WTC11 (cell line): Measurements from ENCODE around the gene TAF7. TPM values are rescaled to one million over a fixed set of nuclear protein-coding genes. Genes with fewer than 3 reads are reported as not detected.

Experiments
- ATAC-seq: fragments of 200-7000 bp; cut with Tn5 transposase; 2 replicates; pipeline ENCODE4 v1.10.0; 2021; ENCODE audit warnings: mild to moderate bottlenecking, moderate library complexity
- Bru-seq: library from RNA; stranded (reverse); fragments of 400-500 nt; gene quantifications from one replicate; lab custom pipeline; 2021; lab: Mats Ljungman, UMichigan
- CTCF ChIA-PET: fragments of 300-600 bp; sonication (Branson Sonifier 250); formaldehyde crosslinking; loops from one replicate; lab custom pipeline; 2021; ENCODE audit warnings: antibody characterized with exemption; lab: Charles Lee
- POLR2A ChIA-PET: fragments of 350-600 bp; sonication (Branson Sonifier 250); formaldehyde crosslinking; loops from one replicate; lab custom pipeline; 2021; ENCODE audit warnings: antibody characterized with exemption; lab: Charles Lee
- DNase-seq: peaks from one replicate; pipeline ENCODE4 v3.0.0; 2021; ENCODE audit warnings: low spot score
- H3K27ac Mint-ChIP-seq: 2 replicates; pipeline ENCODE4 v1.8.0; 2021; ENCODE audit warnings: mixed read lengths
- H3K27me3 Mint-ChIP-seq: 2 replicates; pipeline ENCODE4 v1.8.0; 2021; ENCODE audit warnings: low read depth, mild to moderate bottlenecking, moderate library complexity, mixed read lengths
- H3K36me3 Mint-ChIP-seq: 2 replicates; pipeline ENCODE4 v1.8.0; 2021; ENCODE audit warnings: mixed read lengths
- H3K4me1 Mint-ChIP-seq: 2 replicates; pipeline ENCODE4 v1.8.0; 2022; ENCODE audit warnings: mixed read lengths
- H3K4me3 Mint-ChIP-seq: 2 replicates; pipeline ENCODE4 v1.8.0; 2021; ENCODE audit warnings: mild to moderate bottlenecking, moderate library complexity, mixed read lengths
- H3K9me3 Mint-ChIP-seq: 2 replicates; pipeline ENCODE4 v1.8.0; 2021; ENCODE audit warnings: mixed read lengths
- CBFB ChIP-seq: sonication (generic); formaldehyde crosslinking; IDR thresholded peaks from 2 replicates; pipeline ENCODE4 v1.8.1; 2022; ENCODE audit warnings: mild to moderate bottlenecking, low read depth, missing genetic modification reagents
- E2F5 ChIP-seq: sonication (generic); formaldehyde crosslinking; IDR thresholded peaks from 2 replicates; pipeline ENCODE4 v1.8.1; 2022; ENCODE audit warnings: mild to moderate bottlenecking, moderate library complexity, missing genetic modification reagents
- ELF4 ChIP-seq: sonication (generic); formaldehyde crosslinking; IDR thresholded peaks from 2 replicates; pipeline ENCODE4 v1.8.1; 2022; ENCODE audit warnings: low read depth, mild to moderate bottlenecking, moderate library complexity, missing genetic modification reagents
- ETV6 ChIP-seq: sonication (generic); formaldehyde crosslinking; IDR thresholded peaks from 2 replicates; pipeline ENCODE4 v1.8.1; 2022; ENCODE audit warnings: mild to moderate bottlenecking, missing genetic modification reagents
- HMGA2 ChIP-seq: fragments of 250-450 bp; sonication (Bioruptor Pico); IDR thresholded peaks from 2 replicates; pipeline ENCODE4 v1.4.0; 2021; ENCODE audit warnings: mild to moderate bottlenecking, moderate library complexity
- HMGXB4 ChIP-seq: sonication (generic); formaldehyde crosslinking; IDR thresholded peaks from 2 replicates; pipeline ENCODE4 v1.8.1; 2023; ENCODE audit warnings: mild to moderate bottlenecking, moderate library complexity, missing genetic modification reagents
- JUN ChIP-seq: sonication (generic); formaldehyde crosslinking; IDR thresholded peaks from 2 replicates; pipeline ENCODE4 v1.8.0; 2023; ENCODE audit warnings: mild to moderate bottlenecking, missing genetic modification reagents
- KAT7 ChIP-seq: sonication (generic); formaldehyde crosslinking; IDR thresholded peaks from 2 replicates; pipeline ENCODE4 v1.8.1; 2023; ENCODE audit warnings: missing genetic modification reagents, mild to moderate bottlenecking, borderline replicate concordance
- MAX ChIP-seq: sonication (generic); formaldehyde crosslinking; IDR thresholded peaks from 2 replicates; pipeline ENCODE4 v1.8.0; 2022; ENCODE audit warnings: mild to moderate bottlenecking, missing genetic modification reagents
- MYBL2 ChIP-seq: sonication (generic); formaldehyde crosslinking; IDR thresholded peaks from 2 replicates; pipeline ENCODE4 v1.8.1; 2023; ENCODE audit warnings: mild to moderate bottlenecking, moderate library complexity, missing genetic modification reagents
- NFE2L1 ChIP-seq: sonication (generic); formaldehyde crosslinking; IDR thresholded peaks from 2 replicates; pipeline ENCODE4 v1.8.1; 2023; ENCODE audit warnings: missing genetic modification reagents
- NR1H2 ChIP-seq: sonication (generic); formaldehyde crosslinking; IDR thresholded peaks from 2 replicates; pipeline ENCODE4 v1.9.0; 2021; ENCODE audit warnings: mild to moderate bottlenecking, moderate library complexity, missing genetic modification reagents
- NR2C2 ChIP-seq: sonication (generic); formaldehyde crosslinking; IDR thresholded peaks from 2 replicates; pipeline ENCODE4 v1.8.0; 2022; ENCODE audit warnings: mild to moderate bottlenecking, missing genetic modification reagents
- PREB ChIP-seq: sonication (generic); formaldehyde crosslinking; IDR thresholded peaks from 2 replicates; pipeline ENCODE4 v1.8.1; 2022; ENCODE audit warnings: mild to moderate bottlenecking, missing genetic modification reagents, moderate library complexity, borderline replicate concordance
- RELA ChIP-seq: sonication (generic); formaldehyde crosslinking; IDR thresholded peaks from 2 replicates; pipeline ENCODE4 v1.8.1; 2022; ENCODE audit warnings: missing genetic modification reagents, mild to moderate bottlenecking, borderline replicate concordance
- RORB ChIP-seq: fragments of 250-450 bp; sonication (Bioruptor Pico); IDR thresholded peaks from 2 replicates; pipeline ENCODE4 v1.9.0; 2021; ENCODE audit warnings: mild to moderate bottlenecking
- SMAD3 ChIP-seq: sonication (generic); formaldehyde crosslinking; IDR thresholded peaks from 2 replicates; pipeline ENCODE4 v1.8.0; 2022; ENCODE audit warnings: missing genetic modification reagents, mild to moderate bottlenecking, borderline replicate concordance
- SOX15 ChIP-seq: fragments of 250-450 bp; sonication (Bioruptor Pico); IDR thresholded peaks from 2 replicates; pipeline ENCODE4 v1.9.0; 2021; ENCODE audit warnings: mild to moderate bottlenecking
- SP1 ChIP-seq: sonication (generic); formaldehyde crosslinking; conservative IDR thresholded peaks from 2 replicates; pipeline ENCODE4 v1.8.1; 2022; ENCODE audit warnings: missing genetic modification reagents
- TEAD1 ChIP-seq: sonication (generic); formaldehyde crosslinking; IDR thresholded peaks from 2 replicates; pipeline ENCODE4 v1.8.0; 2022; ENCODE audit warnings: mild to moderate bottlenecking, missing genetic modification reagents
- TEAD4 ChIP-seq: sonication (generic); formaldehyde crosslinking; IDR thresholded peaks from 2 replicates; pipeline ENCODE4 v1.8.0; 2022; ENCODE audit warnings: mild to moderate bottlenecking, missing genetic modification reagents
- TP53 ChIP-seq: sonication (generic); formaldehyde crosslinking; IDR thresholded peaks from 2 replicates; pipeline ENCODE4 v1.8.1; 2023; ENCODE audit warnings: mild to moderate bottlenecking, missing genetic modification reagents
- ZBTB43 ChIP-seq: sonication (generic); formaldehyde crosslinking; IDR thresholded peaks from 2 replicates; pipeline ENCODE4 v1.8.1; 2023; ENCODE audit warnings: mild to moderate bottlenecking, missing genetic modification reagents
- ZMAT4 ChIP-seq: fragments of 250-450 bp; sonication (Bioruptor Pico); IDR thresholded peaks from 2 replicates; pipeline ENCODE4 v1.9.0; 2021; ENCODE audit warnings: mild to moderate bottlenecking
- ZNF121 ChIP-seq: sonication (generic); formaldehyde crosslinking; IDR thresholded peaks from 2 replicates; pipeline ENCODE4 v1.8.0; 2023; ENCODE audit warnings: missing genetic modification reagents
- ZNF232 ChIP-seq: sonication (generic); formaldehyde crosslinking; IDR thresholded peaks from 2 replicates; pipeline ENCODE4 v1.8.0; 2022; ENCODE audit warnings: mild to moderate bottlenecking, missing genetic modification reagents
- ZNF425 ChIP-seq: fragments of 250-450 bp; sonication (Bioruptor Pico); conservative IDR thresholded peaks from 2 replicates; pipeline ENCODE4 v1.9.0; 2021; ENCODE audit warnings: mild to moderate bottlenecking
- long read RNA-seq, 3 experiments: library from RNA in 1 of 3; library from capped mRNA in 1 of 3; library from polyadenylated mRNA in 1 of 3; unstranded in 2 of 3; stranded (forward) in 1 of 3; transcript quantifications; one replicate each; pipeline ENCODE4 v2.0.0, GENCODE V29; 2021
- total RNA-seq: library from RNA; stranded (reverse); gene quantifications from 3 replicates; pipeline ENCODE4 v1.2.3, GENCODE V29; 2021

The TAF7 gene
- total RNA-seq: 87.8 to 96.2 TPM (median 90.1 TPM) in 3 replicates
- Bru-seq, nascent RNA: percentile 99 among the genes with signal in this experiment
- long read RNA-seq, experiment 1, transcript TAF7-201 (1 exons, 2,334 nt): major isoform, 547 of 550 reads
- long read RNA-seq, experiment 1, partial matches to known transcripts: 0 of 550 reads
- long read RNA-seq, experiment 1, other reads (novel, unspliced or antisense): 1 of 550 reads
- long read RNA-seq, experiment 2, transcript TAF7-201 (1 exons, 2,334 nt): major isoform, 140 of 140 reads
- long read RNA-seq, experiment 2, partial matches to known transcripts: 0 of 140 reads
- long read RNA-seq, experiment 2, other reads (novel, unspliced or antisense): 0 of 140 reads
- long read RNA-seq, experiment 3, transcript TAF7-201 (1 exons, 2,334 nt): major isoform, 258 of 260 reads
- long read RNA-seq, experiment 3, partial matches to known transcripts: 0 of 260 reads
- long read RNA-seq, experiment 3, other reads (novel, unspliced or antisense): 2 of 260 reads

GRCh38 chr5:141320225-141321169 is at the start of gene TAF7:
Gene TAF7 (minus strand): TSS chr5:141320784. CDS start chr5:141320044, 740 bp downstream.
- peaks cover 46% of the 10 kb centered on the region for H3K36me3 Mint-ChIP-seq
- peak within 1 kb of the TSS; percentile 99 for H3K4me3 Mint-ChIP-seq
- DNase-seq (peak; percentile 95), ATAC-seq (peak; percentile 94)
- ChIA-PET POLR2A (interaction anchor here (0.6 to 1.6 kb wide), 9 partner anchors 10 to 237 kb away, joined by 3 to 8 read pairs (median 4); partner anchors contain the start of genes PCDHB15, PCDHB2, PCDHGA1 and PCDHGA2), CTCF (interaction anchor here (0.5 to 4.9 kb wide), 43 partner anchors 9 to 316 kb away, joined by 3 to 46 read pairs (median 5); partner anchors contain the start of genes HDAC3, PCDHB10, PCDHB11 and PCDHB12)
- H3K9me3 Mint-ChIP-seq: peaks cover 33% of the 10 kb centered on the region
- peaks cover 24% of the 10 kb centered on the region for H3K4me1 Mint-ChIP-seq
- H3K27ac Mint-ChIP-seq: peak within 1 kb of the TSS; percentile 99
- H3K27me3 Mint-ChIP-seq: peaks cover 24% of the 10 kb centered on the region
- TF ChIP-seq MYBL2 (CRISPR knock-in tag) (0 out of 2 replicates have a peak, but pooled peaks have one; percentile 65), NFE2L1 (CRISPR knock-in tag) (0 out of 2 replicates have a peak, but pooled peaks have one; percentile 28), HMGA2 (CRISPR knock-in tag) (no peak), HMGXB4 (peak; percentile 90; the same call in 1 of the 2 replicates), RELA (CRISPR knock-in tag) (0 out of 2 replicates have a peak, but pooled peaks have one; percentile 20), ZNF121 (CRISPR knock-in tag) (no peak), NR1H2 (CRISPR knock-in tag) (0 out of 2 replicates have a peak, but pooled peaks have one; percentile 48), ELF4 (CRISPR knock-in tag) (0 out of 2 replicates have a peak, but pooled peaks have one; percentile 12), PREB (CRISPR knock-in tag) (no peak), CBFB (no peak), ZNF232 (CRISPR knock-in tag) (0 out of 2 replicates have a peak, but pooled peaks have one; percentile 77), TEAD4 (CRISPR knock-in tag) (0 out of 2 replicates have a peak, but pooled peaks have one; percentile 44), TEAD1 (CRISPR knock-in tag) (peak; percentile 83), TP53 (0 out of 2 replicates have a peak, but pooled peaks have one; percentile 19), NR2C2 (CRISPR knock-in tag) (no peak), SMAD3 (CRISPR knock-in tag) (peak; percentile 40; the same call in 1 of the 2 replicates), E2F5 (0 out of 2 replicates have a peak, but pooled peaks have one; percentile 62), SOX15 (CRISPR knock-in tag) (no peak), ETV6 (peak; percentile 64; the same call in 1 of the 2 replicates), ZBTB43 (CRISPR knock-in tag) (peak; percentile 79; the same call in 1 of the 2 replicates), KAT7 (CRISPR knock-in tag) (no peak), ZMAT4 (CRISPR knock-in tag) (no peak), ZNF425 (CRISPR knock-in tag) (no peak), RORB (CRISPR knock-in tag) (no peak), MAX (peak; percentile 78), SP1 (CRISPR knock-in tag) (peak; percentile 77), JUN (CRISPR knock-in tag) (peak; percentile 57; the same call in 1 of the 2 replicates)
